ENCODE results near the gene ADAR.

The ADAR gene

DNA sequence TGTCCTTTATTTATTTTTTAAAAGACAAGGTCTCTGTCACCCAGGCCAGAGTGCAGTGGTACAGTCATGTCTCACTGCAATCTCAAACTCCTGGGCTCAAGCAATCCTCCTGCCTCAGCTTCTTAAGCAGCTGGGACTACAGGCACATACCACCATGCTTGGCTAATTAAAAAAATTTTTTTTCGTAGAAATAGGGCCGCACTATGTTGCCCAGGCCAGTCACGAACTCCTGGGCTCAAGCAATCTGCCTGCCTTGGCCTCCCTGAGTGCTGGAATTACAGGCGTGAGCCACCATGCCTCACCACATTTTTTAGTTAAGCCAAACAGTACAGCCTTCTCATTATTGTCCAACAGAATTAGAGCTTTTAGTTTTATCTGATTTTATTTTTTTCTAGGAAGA is 7.4 kb upstream of the ADAR start:
- no peak for ATAC-seq

DNA sequence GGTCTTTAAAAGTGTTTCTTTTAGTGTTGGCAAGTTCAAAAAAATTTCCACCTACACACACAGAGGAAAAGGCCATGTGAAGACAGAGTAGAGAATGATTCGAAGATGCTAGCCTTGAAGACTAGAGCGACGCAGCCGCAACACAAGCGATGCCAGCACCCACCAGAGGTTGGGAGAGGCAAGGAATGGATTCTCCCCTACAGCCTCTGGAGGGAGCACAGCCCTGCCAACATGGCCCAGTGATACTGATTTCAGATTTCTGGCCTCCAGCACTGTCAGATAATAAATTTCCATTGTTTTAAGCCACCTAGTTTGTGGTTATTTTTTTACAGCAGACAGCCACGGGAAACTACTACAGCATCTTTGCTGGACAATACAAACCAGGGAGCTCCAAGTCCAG is 6.9 kb upstream of the ADAR start:
- no peak for DNase-seq
- peak; percentile 16 for ATAC-seq

More for the DNA sequence above, 7.4 kb upstream of the ADAR start:
- no peak for DNase-seq

DNA sequence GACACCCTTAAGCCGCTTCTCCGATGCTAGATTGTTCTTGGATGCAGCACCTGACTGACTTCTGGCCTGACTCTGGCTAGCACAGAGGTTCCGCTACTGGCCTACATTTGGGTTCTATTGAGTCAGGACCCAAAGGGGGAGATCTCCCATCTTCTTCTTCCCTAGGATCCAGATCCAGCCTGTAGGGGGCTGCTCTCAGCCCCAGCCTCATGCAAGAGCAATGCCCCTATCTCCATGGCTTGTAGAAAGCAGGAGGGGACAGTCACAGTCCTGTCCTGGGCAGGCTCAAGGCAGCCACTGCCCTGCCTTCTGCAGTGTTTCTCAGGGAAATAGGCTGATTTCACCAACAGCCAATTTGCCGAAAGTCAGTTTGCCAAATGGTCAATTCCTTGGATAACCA is 6.3 kb upstream of the ADAR start:
- DNase-seq, result no peak
- ATAC-seq, result no peak

DNA sequence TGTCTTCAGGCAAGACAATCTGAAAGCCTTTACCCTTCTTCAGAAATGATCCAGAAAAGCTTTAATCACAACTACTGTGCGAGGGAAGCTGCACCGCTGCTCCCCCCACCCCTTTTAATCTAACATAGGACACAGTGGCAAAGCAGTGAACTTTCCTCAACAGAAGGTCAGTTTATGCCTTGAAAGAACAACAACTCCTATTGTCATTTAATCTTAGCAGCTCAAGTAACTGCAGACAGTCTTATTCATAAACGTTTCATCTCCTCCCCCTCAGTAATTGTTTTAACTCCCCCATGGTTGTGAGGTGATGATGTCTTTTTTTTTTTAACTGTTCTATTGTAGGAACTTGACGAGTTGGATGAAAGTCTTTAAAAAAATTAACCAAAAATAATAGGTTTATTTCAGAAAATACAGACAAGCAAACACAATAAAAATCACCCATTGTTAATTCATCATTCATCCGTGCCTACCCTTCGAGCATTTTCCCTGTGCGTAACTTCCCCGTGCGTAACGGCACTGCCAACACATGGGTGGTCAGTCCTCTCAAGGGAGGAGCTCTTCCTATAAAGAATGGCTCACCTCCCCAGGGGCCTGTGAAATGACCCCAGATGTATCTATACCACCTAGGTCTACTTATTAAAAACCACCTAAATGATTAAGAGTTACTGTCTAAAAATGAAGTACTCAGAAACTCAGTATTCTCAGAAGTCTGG is 3.3 kb upstream of the ADAR start:
- no peak for DNase-seq
- ATAC-seq, result no peak

DNA sequence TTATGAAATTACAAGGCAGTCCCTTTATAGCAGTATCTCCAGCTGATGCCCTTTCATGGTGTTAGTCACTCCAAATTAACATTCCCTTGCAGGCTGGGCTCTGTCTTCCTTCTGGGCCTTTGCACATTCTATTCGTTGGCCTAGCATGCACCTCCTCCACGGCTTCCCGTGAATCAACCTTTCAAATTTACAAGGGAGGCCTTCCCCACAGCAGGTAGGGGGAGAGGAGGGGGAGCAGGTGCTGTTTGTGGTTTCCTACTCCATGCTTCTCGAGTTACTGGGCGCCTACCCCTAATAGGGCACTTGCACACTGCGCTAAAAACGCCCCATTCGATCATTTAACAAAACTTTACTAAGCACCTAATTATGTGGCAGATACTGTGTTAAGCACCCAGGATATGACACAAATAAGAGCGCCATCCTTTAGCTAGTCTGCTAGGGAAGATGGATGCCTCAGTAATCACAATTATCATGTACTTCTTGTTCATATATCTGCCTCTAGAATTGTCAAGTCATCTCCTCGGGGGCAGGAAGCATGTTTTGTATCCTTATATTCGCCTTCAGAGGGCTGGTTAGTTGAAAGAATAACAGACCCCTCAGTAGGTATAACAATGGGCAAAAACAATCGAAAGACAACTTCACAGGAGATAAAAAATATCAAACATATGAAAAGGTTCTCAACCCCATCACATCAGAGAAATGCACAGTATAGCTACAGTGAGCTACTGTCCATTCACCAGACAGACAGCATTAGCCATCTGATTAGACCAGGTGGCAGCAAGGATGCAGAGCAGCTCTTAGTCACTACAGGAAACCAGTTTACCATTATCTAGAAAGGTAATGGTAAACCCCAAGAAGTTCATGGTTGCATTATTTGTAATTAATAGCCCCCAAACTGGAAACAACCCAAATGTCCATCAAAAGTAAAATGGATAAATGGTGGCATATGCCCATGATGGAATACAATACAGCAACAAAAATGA is 1.7 kb upstream of the ADAR start:
- peak; percentile 58 for DNase-seq
- peak; percentile 67 for ATAC-seq

DNA sequence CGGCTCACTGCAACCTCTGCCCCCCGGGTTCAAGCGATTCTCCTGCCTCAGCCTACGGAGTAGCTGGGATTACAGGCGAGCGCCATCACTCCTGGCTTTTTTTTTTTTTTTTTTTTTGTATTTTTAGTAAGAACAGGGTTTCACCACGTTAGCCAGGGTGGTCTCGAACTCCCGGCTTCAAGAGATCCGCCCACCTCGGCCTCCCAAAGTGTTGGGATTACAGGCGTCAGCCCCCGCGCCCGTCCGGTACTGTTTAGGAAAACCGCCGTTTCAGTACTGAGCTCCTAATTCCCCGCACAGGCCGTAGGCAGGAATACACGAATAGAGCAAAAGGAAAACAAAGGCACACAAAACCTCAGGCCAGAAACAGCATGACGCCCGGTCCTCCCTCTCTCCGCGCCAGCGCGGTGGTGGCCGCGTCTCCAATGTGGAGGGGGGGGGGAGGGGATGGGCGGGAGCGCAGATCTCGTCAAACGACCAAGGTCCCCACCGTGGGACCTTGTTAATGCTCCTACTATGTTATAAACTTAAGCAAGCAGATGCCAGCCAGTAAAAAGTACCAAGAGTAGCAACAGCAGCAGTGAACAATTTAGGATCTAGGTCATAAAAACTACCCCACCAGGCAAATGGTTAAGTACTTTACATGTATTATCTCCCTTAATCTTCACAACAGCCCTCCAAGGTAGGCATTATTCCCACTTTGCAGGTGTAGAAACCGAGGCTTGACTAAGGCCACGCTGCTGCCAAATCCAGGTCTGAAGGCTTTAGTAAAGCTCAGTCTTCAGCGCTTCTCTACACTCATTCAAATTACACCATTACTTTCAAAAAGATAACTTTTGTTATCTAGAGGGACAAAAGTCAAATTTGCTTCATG is 648 bp upstream of the ADAR start:
- no peak for ATAC-seq
- peak; percentile 48 for DNase-seq

DNA sequence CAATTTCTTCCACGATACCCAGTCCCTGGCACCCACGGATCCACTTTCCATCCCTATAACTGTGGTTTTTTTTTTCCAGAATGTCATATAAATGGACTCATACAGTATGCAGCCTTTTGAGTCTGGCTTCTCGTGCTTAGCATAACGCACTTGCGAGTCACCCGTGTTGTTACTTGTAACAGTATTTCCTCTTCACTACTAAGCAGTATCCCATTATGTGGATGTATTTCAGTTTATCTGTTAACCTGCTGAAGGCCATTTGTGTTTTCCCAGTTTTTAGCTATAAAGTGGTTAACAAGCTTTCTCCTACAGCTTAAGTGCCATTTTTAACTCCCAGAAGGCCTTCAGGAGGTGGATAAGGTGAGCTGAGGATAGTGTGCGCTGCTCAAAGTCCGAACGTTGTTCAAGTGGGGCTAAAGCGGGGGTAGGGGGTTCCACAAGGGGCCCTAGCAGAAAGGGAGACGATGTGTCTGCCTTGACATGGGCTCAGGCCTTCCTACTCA is 829 bp downstream of the ADAR start:
- ATAC-seq (peak; percentile 1), DNase-seq (no peak)

DNA sequence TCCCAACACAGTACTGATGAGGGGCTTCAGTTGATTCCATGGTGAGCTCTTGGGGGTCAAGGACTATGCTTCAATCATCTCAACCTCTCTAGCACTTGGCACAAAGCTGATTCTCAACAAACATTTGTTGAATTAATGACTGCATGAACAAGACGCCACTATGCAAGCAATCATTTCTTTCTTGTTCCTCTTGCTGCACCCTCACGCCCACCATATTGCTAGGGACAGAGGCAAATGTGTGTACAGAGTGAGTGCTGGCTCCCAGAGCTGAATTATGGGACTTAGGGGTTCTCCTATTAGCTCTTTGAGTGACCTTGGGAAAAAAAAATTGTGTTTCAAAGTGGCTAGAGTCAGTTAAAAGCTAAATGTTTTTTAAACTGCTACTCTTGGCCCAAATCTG is 2.5 kb downstream of the ADAR start:
- DNase-seq, result no peak
- ATAC-seq, result no peak

DNA sequence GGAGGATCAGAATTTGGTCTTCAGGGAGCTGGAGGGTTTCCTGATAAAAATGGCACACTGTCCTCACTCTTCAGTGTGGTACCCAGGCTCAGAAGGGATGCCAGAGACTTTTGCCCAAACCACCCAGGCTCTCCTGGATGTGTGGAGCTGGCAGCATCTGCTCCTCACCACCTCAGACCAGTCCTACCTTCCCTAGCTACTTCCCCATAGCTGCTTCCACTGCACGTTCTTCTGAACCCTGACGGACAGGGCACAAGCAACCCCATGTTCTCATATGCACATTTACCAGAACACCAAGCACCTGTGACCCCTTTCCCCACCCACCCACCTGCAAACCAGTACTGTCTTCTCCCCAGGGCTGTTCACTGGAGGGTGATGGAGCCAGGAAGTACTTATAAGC is 4.7 kb downstream of the ADAR start:
- DNase-seq (no peak), ATAC-seq (no peak)

DNA sequence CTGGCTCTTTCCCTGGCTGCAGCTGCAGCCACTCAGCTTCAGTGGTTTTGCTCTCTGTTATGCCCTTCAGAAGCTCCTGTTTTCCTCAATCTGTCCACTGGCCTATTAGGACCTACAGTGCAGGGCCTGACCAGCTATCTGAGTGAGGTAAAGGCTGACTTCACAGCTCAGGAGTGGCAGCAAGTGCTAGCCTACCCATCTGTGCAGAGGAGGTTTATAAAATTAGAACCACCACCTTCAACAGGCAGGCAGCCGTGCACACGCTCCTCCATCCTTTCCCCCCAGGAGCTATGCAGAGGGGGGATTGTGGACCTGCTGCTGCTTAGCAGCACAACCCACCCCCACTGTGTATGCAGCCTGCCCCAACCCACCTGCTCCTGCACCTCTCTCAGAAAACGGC is 8.3 kb downstream of the ADAR start:
- ATAC-seq, result no peak
- DNase-seq, result no peak

DNA sequence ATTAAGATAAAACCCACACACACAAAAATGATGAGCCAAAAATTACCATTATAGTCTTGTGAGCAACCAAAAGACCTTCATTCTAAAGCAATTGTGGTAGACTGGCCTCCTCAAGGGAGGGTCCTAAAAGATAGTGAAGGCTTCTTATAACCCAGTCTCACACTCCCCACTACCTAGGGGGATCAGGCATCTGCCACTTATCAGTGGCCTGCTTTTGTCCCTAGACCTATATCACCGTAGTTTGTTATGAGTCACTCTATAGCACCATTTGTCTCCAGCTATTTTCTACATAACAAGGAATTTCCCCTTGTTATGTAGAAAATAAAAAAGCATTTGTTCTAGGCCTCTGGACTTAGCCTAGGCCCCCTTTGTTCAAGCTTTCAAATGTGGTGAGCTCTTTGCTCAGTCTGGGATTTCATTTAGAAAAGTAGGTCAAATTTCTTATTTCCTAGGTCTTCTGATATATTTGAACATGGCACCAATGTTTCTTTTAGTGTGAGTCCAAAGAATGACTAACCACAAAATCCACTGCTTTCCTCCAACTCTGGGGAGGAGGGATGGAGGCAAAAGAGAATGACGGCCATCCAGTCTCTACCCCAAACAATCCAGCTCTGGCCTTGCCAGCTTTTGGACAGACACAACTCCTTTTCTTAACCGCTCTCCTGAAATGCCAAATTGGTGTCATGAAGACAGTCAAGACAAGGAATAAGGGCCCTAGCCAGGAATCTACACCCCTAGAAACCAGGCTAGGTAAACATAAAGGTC is 8.9 kb downstream of the ADAR start:
- ATAC-seq (no peak), DNase-seq (no peak)

DNA sequence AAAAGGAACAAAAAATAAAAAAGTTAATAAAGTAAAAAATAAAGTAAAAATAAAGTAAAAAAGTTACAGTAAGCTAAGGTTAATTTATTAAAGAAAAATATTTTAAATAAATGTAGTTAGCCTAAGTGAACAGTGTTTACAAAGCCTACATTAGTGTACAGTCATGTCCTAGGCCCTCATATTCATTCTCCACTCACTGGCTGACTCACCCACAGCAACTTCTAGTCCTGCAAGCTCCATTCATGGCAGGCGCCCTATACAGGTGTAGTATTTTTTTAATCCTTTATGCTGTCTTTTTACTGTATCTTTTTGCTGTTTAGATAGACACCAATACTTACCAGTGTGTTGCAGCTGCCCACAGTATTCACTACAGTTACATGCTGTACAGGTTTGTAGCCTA is 12.4 kb downstream of the ADAR start:
- ATAC-seq (no peak), DNase-seq (no peak)

DNA sequence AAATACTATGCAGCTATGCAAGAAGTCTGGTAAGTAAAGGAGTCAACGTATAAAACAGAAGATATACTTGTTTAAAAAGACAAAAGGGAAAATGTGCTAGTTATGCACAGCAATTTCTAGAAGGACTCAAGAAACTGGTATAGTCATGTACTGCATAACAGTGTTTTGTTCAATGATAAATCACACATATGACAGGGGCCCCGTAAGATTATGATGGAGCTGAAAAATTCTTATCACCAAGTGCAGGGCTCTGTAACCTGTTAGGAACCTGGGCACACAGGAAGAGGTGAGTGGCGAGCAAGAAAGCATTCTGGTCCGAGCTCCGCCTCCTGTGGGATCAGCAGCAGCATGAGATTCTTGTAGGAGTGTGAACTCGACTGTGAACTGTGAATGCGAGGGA is 13.2 kb downstream of the ADAR start:
- DNase-seq, result no peak
- ATAC-seq, result no peak

DNA sequence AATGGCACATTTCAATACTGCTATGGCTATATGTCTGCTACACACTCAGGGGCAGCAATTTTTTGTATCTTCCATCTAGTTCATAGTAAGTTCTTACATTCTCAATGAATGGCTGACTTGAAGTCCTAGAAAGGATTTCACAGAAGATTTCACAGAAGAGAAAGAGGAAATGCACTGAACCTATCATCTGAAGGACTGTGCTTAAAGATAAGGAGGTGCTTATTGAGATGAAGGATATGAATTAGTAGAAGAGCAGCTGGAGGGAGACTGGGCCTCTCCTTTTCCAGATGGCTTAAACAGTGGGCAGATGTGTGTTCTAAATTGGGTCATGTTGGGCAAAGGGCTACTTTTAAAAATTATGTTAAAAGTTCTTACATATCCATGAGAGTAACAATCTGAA is 14.6 kb downstream of the ADAR start:
- DNase-seq, result no peak
- no peak for ATAC-seq

DNA sequence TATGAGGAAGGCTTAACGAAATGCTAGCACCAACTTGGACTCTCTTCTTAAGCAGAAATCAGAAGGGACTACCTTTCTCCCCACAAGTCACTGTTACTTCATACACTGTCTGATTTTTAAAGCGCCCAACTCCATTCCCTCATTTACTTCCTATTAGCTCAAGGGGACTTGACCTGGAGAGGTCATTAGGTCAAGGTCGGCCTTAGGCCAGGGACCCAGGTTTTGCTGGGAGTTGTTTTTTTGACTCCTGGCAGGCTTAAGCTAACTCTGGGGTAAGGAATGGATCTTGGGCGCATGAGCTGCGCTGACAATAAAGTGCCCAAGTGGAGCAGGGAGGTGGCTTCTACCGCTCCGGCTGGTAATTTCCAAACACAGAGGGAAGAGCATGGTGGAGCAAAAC is 16.8 kb downstream of the ADAR start:
- DNase-seq, result no peak
- no peak for ATAC-seq

DNA sequence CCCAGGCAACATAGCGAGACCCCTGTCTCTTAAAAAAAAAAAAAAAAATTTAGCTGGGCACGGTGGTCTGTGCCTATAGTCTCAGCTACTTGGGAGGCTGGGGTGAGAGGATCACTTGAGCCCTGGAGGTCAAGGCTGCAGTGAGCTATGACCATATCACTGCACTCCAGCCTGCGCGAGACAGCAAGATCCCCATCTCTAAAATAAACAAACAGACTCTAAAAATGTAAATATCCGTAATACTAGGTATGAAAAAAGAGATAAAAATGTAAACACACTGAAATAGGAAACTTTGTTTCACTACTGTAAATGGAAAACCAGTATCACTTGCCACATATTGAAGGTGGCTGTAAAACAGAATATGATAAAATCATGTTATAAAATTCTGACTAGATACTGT is 17.2 kb downstream of the ADAR start:
- ATAC-seq, result no peak
- no peak for DNase-seq

DNA sequence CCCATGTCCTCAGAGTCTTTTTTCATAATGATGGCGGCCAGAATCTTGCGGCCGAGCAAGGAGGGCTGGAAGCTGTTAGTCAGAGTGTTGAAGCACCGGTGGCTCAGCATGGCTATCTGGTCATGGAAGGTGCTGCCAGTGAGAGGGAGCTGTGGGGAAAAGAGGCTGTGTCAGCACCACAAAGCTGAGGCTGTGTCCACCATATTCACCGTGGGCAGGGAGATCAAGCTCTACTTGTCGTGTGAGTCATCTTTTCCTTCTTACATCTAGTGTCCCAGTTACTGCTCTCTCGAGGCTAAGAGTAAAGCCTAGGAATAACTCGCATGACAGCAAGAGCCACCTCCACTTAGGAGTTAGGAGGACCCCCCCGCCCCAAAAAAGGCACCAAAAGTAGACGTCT is 18.2 kb downstream of the ADAR start:
- peak; percentile 61 for ATAC-seq

DNA sequence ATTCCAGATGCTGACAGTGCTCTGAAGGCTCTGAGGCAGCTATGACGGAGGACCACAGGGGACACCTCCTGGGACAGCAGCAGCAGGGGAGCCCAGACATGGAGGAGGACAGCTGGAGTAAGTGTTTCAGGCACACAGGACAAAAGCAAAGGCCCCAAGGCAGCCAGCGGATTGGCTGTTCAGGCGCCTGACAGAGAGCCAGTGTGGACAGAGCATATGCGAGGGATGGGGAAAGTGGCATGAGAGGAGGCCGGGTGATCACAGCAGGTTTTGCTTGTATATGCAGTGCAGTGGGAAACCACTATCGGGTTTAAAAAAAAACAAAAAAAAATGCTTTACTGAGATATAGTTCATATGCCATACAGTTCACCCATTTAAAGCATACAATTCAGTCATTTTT is 21.3 kb downstream of the ADAR start:
- no peak for DNase-seq
- ATAC-seq, result no peak

More for the DNA sequence above, 18.2 kb downstream of the ADAR start:
- no peak for DNase-seq

DNA sequence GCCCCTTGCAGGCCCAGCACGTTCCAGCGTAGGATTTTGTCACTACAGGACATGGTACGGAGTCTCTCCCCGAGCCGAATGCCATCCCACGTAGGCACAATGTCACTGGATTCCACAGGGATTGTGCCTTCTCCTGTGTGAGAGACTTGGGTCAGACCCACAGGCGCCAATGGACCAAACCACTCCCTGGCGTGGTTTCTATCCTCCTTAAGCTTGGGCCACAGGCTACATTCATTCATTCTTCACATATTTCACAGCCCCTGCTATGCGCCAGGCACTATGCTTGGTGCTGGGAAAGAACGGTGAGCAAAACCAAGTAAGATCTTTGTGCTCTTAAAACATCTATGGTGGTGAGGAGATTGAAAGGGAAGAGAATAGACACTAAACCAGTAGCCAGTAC is 21.8 kb downstream of the ADAR start:
- DNase-seq (no peak), ATAC-seq (no peak)

DNA sequence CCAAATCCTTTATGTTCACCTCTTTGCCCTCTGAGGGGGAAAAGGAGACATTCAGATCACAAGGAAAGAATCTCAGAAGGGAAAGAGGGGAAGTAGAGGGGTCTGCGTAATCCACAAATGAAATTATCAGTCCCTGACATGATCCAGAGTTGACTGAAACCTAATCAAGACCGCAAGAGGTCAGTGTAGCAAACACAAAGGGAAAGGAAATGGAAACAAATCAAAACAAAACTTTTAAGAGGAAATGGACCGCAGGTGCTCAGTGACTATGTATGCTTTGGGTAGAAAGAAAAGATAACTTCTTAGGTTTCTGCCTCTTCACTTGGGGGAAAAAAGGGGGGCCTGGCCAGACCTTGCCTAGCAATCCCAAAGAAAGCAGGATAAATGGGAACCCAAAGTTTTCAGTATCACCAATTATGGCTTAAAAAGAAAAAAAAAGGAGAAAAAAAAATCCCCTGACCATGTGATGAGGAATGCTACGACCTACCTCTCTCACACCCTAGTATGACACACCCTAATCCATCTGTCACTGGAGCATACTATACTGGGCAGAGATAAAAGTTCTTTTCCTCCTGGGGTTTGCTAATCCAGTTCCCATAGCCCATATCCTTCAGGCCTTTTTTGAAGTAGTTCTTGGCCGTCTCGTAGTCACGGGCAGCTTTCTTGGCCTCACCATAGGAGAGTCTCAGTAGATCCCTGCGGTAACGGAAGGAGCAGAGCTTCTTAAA is 23.6 kb downstream of the ADAR start:
- no peak for DNase-seq
- no peak for ATAC-seq

DNA sequence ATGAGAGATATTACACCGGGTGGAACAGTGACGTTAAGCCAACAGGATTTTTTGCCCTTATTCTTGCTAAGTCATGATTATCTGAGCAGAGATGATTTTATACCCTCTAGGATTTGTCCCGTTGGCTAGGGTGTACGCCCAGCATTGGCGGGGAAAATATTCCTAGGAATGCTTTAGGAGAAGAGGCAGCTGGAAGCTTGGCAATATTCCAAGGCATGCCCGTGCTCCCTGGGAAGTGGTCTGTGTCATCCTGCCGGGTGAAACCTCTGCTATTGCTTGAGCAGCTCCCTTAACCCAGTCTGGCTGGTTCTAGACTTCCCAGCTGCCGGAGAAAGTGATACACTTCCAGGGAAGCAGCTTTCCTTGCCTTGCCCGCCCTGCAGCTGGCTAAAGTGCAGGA is 24.2 kb downstream of the ADAR start:
- no peak for ATAC-seq
- DNase-seq, result no peak
